ENCODE measurements around the gene NMNAT3.

The NMNAT3 gene

GRCh38 chr3:139671107-139671506, 6.7 kb downstream of the NMNAT3 start:
- DNase-seq (no peak), ATAC-seq (ENCODE audit: insufficient read depth, low read depth) (no peak)
- Histone ChIP-seq H4K20me1 (ENCODE audit: insufficient read depth, low read length) (no peaks in the 10 kb centered on the region), H3K27me3 (ENCODE audit: insufficient read depth, low read length, poor library complexity) (no peaks in the 10 kb centered on the region), H3K9ac (ENCODE audit: low read depth, low read length) (no peak overlapping the region), H3K36me3 (ENCODE audit: insufficient read depth, low read length) (no peaks in the 10 kb centered on the region), H3K27ac (ENCODE audit: low read length) (no peak overlapping the region), H3K9me3 (ENCODE audit: insufficient read depth, low read length, severe bottlenecking) (no peaks in the 10 kb centered on the region), H2AFZ (ENCODE audit: low read depth, low read length) (no peak overlapping the region), H3K79me2 (ENCODE audit: insufficient read depth, low read length) (no peaks in the 10 kb centered on the region), H3K4me2 (ENCODE audit: insufficient read depth, low read length) (no peak overlapping the region), H3K4me3 (ENCODE audit: low read depth in 1 of 2, low read length in 2 of 2) (no peak overlapping the region), H3K4me1 (ENCODE audit: insufficient read depth, low read length) (no peaks in the 10 kb centered on the region)
- TF ChIP-seq CTCF (IDR thresholded peaks at IDR 0.05; ENCODE audit: borderline replicate concordance, extremely low read depth, low read length, poor library complexity, severe bottlenecking) (no peak), EZH2 (IDR thresholded peaks at IDR 0.05; ENCODE audit: borderline replicate concordance, low read depth, low read length, severe bottlenecking) (no peak)

GRCh38 chr3:139670196-139670595, 7.6 kb downstream of the NMNAT3 start:
- ATAC-seq (ENCODE audit: insufficient read depth, low read depth) (no peak), DNase-seq (no peak)
- H3K4me3 ChIP-seq (ENCODE audit: low read depth in 1 of 2, low read length in 2 of 2) = no peak overlapping the region
- H3K36me3 ChIP-seq (ENCODE audit: insufficient read depth, low read length) = no peaks in the 10 kb centered on the region
- H3K9me3 ChIP-seq (ENCODE audit: insufficient read depth, low read length, severe bottlenecking) = no peaks in the 10 kb centered on the region
- no peak overlapping the region for H3K9ac ChIP-seq (ENCODE audit: low read depth, low read length)
- H3K4me1 ChIP-seq (ENCODE audit: insufficient read depth, low read length) = no peaks in the 10 kb centered on the region
- H3K27ac ChIP-seq (ENCODE audit: low read length) = no peak overlapping the region
- no peak overlapping the region for H2AFZ ChIP-seq (ENCODE audit: low read depth, low read length)
- no peak for TF ChIP-seq EZH2 (IDR thresholded peaks at IDR 0.05; ENCODE audit: borderline replicate concordance, low read depth, low read length, severe bottlenecking)
- TF ChIP-seq CTCF (IDR thresholded peaks at IDR 0.05; ENCODE audit: borderline replicate concordance, extremely low read depth, low read length, poor library complexity, severe bottlenecking) = no peak
- no peaks in the 10 kb centered on the region for H3K79me2 ChIP-seq (ENCODE audit: insufficient read depth, low read length)
- no peak overlapping the region for H3K4me2 ChIP-seq (ENCODE audit: insufficient read depth, low read length)
- no peaks in the 10 kb centered on the region for H3K27me3 ChIP-seq (ENCODE audit: insufficient read depth, low read length, poor library complexity)
- H4K20me1 ChIP-seq (ENCODE audit: insufficient read depth, low read length) = no peaks in the 10 kb centered on the region

- no peak for ATAC-seq (ENCODE audit: insufficient read depth, low read depth)
- no peak overlapping the region for H3K4me2 ChIP-seq (ENCODE audit: insufficient read depth, low read length)
- no peak overlapping the region for H3K4me3 ChIP-seq (ENCODE audit: low read depth in 1 of 2, low read length in 2 of 2)
- H3K27ac ChIP-seq (ENCODE audit: low read length) = no peak overlapping the region
- H3K36me3 ChIP-seq (ENCODE audit: insufficient read depth, low read length) = no peaks in the 10 kb centered on the region
- no peaks in the 10 kb centered on the region for H4K20me1 ChIP-seq (ENCODE audit: insufficient read depth, low read length)
- H3K4me1 ChIP-seq (ENCODE audit: insufficient read depth, low read length) = no peaks in the 10 kb centered on the region
- no peak for DNase-seq
- no peak for TF ChIP-seq EZH2 (IDR thresholded peaks at IDR 0.05; ENCODE audit: borderline replicate concordance, low read depth, low read length, severe bottlenecking)
- TF ChIP-seq CTCF (IDR thresholded peaks at IDR 0.05; ENCODE audit: borderline replicate concordance, extremely low read depth, low read length, poor library complexity, severe bottlenecking) = no peak
- no peak overlapping the region for H3K9ac ChIP-seq (ENCODE audit: low read depth, low read length)
- H3K27me3 ChIP-seq (ENCODE audit: insufficient read depth, low read length, poor library complexity) = no peaks in the 10 kb centered on the region
- no peak overlapping the region for H2AFZ ChIP-seq (ENCODE audit: low read depth, low read length)
- no peaks in the 10 kb centered on the region for H3K9me3 ChIP-seq (ENCODE audit: insufficient read depth, low read length, severe bottlenecking)
- H3K79me2 ChIP-seq (ENCODE audit: insufficient read depth, low read length) = no peaks in the 10 kb centered on the region
These were observed 9.4 kb downstream of the NMNAT3 start for GRCh38 chr3:139668332-139668731.

GRCh38 chr3:139664958-139665357, 12.8 kb downstream of the NMNAT3 start:
- H3K4me3 ChIP-seq (ENCODE audit: low read depth in 1 of 2, low read length in 2 of 2) = no peak overlapping the region
- H3K9me3 ChIP-seq (ENCODE audit: insufficient read depth, low read length, severe bottlenecking) = no peaks in the 10 kb centered on the region
- no peak overlapping the region for H3K9ac ChIP-seq (ENCODE audit: low read depth, low read length)
- H3K36me3 ChIP-seq (ENCODE audit: insufficient read depth, low read length) = no peaks in the 10 kb centered on the region
- H3K79me2 ChIP-seq (ENCODE audit: insufficient read depth, low read length) = no peaks in the 10 kb centered on the region
- H3K4me1 ChIP-seq (ENCODE audit: insufficient read depth, low read length) = no peaks in the 10 kb centered on the region
- H3K4me2 ChIP-seq (ENCODE audit: insufficient read depth, low read length) = no peak overlapping the region
- DNase-seq (no peak), ATAC-seq (ENCODE audit: insufficient read depth, low read depth) (no peak)
- H2AFZ ChIP-seq (ENCODE audit: low read depth, low read length) = no peak overlapping the region
- H3K27me3 ChIP-seq (ENCODE audit: insufficient read depth, low read length, poor library complexity) = no peaks in the 10 kb centered on the region
- H4K20me1 ChIP-seq (ENCODE audit: insufficient read depth, low read length) = no peaks in the 10 kb centered on the region
- no peak for TF ChIP-seq CTCF (IDR thresholded peaks at IDR 0.05; ENCODE audit: borderline replicate concordance, extremely low read depth, low read length, poor library complexity, severe bottlenecking)
- no peak for TF ChIP-seq EZH2 (IDR thresholded peaks at IDR 0.05; ENCODE audit: borderline replicate concordance, low read depth, low read length, severe bottlenecking)
- H3K27ac ChIP-seq (ENCODE audit: low read length) = no peak overlapping the region

Measured in DND-41 (cell line).